Inflammatory macrophage treated with lipopolysaccharide for 1 hour (primary cell): ENCODE results near the gene KCNQ5.

Experiments used
- DNase-seq, 2 donors: peaks; one replicate each; pipeline ENCODE4 v3.0.0-alpha.2; 2020 to 2022

The KCNQ5 gene

DNA sequence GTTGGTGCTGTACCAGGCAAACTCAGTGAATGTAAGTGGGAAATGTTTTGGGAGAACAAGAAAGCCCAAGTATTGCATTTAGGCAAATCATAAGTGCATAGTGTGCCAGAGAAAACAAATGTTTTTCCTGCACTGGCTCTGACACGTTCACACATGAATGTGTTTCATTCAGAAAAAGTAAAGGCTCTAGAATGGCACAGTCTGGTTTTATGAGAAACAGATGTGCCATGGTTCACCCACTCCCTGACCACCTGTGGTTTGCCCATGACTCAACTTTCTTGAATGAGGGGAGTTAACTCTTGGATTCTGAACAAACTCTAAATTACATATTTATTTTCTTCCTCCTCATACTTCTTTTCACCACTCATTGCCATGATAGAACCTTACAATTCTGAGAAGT is 126.9 kb downstream of the KCNQ5 start:
- DNase-seq: no peak

DNA sequence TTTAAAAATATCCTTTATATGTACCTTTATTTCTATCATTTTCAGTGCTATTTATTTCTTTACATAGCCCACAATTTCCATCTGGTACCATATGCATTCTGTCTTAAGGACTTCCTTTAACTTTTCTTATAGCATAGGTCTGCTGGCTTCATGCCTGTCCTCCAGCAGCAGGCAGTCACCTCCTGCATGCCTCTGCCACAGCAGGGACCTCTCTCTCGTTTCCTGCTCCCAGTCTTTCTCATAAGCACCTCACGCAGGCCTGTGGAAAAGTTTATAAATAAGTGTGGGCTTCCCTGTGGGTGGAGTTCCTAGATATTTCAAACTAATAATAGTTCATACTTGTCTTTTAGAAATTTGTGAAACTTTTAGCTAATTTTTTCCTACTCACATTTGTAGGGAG is 133.9 kb downstream of the KCNQ5 start:
- no peak for DNase-seq

DNA sequence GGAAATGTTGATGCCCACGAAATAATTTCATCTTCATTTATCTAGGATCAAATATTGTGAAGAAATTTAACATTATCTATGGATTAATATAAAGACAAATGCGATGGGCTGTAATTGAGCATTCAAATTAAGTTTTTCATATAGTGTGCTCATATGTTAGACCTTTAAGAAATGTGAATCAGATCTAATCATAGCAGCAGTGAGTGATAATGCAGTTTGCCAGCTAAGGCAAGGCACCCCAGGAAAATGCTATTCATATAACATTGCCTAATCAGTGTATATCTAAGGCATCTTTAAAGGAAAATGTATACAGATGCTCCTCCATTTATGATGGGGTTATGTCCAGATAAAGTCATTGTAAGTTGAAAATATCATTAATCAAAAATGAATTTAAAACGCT is 135.2 kb downstream of the KCNQ5 start:
- DNase-seq: no peak

DNA sequence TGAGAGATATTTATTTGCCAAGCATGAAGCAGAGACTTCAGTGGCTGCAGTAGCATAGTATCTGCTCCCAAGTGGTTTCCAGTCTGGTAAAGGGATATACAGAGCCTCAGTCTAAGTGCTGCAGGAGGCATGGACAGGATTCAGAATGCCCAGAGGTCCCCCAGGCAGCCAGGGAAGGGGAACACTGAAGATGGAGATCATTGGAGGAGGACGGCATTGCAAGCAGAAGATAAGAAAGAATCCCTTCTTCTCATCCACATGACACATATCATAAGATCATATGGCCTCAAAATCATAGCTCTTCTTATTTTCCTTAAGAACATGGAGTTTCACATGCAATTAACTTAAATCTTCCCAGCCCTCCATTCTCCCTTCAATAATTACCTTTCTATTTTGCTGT is 136.1 kb downstream of the KCNQ5 start:
- DNase-seq: no peak

DNA sequence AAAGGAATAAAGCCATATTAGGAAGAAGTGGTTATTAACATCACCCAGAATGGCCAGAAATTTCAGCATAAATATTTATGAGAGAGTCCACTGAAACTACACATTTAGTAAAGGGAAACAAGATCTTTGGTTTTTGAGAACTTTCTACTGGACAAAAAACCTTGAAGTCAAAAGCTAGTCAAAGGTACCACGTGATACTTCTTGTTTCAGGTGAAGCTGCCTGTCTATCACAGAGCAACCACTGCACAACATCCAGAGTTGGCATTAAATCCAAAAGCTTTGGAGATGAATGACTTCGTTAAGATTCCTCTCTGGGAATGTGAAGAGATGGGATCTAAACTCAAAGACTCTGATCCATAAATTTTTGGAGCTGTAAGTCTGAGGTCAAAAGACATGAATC is 137.0 kb downstream of the KCNQ5 start:
- no peak for DNase-seq

DNA sequence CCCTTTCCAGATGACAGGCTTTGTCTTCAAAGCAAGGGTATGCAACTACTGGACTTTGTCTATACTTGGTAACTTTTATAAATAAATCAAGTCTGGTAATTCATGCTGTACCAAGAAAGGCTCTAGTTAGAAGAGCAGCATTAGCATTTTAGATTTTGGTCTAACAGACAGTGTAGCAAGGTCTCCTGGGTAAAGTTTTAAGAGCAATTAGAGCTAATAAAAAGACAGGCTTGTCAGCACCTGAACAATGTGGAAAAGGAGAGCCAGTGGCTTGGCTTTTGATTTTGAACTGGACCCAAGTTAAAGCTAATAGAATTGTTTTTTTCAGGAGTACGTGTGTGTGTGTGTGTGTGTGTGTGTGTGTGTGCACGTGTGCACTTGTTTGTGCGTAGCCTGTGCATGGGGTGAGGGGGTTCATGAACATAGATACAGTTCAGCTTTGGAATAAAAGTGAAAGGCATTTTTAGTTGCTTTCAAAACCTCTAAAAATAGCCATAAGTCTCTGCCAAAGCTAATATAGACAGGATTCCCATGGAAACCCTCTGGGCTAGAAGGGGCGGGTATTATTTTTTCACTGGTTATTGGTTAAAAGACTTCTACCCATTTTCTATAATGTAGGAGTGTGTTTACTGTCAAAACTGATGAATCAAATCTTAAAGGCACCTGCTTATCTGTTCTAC is 138.4 kb downstream of the KCNQ5 start:
- no peak for DNase-seq

DNA sequence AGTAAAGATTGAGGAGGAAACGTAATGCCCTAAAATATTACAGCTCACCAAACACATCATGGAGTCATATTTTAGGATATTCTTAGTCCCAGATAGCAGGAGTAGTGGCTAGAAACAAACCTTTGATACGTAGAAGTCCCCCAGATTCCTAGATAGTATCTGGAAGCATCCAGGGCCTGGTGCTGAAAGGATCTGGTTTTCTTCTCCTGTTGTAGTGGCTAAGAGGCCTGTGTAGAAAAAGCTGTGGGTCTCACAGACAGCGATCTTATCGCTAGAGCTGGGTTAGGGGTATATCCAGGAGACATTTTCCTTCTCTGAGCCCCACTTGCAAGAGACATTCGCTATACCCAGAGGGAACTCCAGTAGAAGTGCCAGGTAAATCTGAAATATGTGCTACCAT is 139.9 kb downstream of the KCNQ5 start:
- no peak for DNase-seq

DNA sequence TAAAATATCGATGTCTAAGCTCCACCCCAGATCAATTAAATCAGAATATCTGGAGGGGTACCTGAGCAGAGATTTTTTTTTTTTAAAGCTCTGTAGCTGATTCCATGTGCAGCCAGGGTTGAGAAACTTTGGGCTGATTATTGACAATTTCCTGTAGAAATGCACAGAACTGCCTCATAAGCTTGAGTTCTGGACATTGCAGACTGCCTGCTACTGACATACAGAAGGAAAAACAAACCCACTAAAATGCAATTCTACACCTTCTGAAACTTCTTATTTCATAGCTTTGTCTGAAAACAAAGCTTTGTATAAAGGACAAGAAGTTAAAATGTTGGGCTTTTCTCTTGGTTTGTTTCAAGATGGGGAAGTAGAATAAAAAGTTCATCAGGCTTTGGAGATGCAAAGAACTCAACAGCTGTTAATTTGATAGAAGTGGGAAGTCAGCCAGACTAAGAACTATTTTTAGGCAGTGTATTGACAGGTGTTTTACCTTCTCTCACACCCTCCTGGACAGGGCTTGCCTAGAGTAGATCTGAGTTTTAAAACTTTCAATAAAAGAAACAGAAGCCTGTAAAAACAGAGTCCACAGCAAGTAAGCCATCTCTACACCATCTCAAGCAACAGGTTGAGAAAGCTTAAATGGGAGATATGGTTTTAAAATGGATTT is 147.7 kb downstream of the KCNQ5 start:
- no peak for DNase-seq

DNA sequence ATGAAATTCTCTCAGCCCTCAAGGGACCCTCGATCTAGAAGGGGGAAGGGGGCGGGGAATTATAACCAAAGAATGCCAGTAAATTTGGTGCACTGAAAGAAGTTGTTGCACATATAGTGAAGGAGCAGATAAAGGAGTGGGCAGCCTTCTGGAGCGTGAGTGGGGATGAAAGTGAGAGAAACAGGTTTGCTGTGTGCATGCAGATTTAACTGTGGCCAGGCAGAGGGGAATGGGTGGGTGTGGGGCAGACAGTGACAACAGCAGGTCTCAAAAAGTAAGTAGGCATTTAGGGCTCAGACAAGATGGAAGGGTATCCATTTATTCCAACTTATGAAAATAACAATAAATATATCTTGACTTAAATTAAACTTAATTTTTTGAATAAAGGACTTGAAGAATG is 149.1 kb downstream of the KCNQ5 start:
- DNase-seq: no peak

DNA sequence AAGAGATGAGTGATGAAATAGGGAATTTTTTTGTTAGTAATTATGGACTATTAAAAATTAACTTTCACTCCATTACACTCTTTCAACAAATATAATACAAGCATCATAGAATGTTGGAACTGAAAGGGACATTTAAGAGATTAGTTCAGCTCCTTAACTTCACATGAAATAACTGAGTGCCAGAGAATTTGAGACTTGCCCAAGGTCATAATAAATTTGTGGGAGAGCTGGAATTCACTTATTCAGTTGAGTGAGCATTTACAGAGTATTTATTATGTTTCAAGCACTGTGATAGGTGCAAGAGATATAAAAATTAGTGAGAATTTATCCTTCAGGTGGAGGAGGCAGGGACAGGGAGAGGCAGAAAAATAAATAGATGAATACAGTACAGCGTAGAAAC is 154.6 kb downstream of the KCNQ5 start:
- DNase-seq: no peak

DNA sequence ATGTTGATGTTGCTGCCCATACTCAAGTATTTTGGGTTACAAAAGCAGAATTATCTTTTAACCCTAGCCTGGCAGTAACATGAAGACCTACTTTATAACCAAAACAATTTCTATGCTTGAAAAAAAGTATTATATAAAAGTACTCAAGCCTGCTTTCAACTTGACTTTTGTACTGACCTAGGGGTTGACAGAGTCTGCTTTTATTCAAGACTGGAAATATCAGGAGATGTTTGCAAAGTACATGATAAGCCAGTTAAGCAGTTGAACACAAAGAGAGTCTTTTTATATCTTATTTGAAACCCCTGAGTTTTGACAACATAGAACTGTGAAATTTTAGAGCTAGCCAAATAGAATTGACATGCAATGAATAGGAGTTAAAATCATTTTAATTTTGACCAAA is 159.8 kb downstream of the KCNQ5 start:
- no peak for DNase-seq

DNA sequence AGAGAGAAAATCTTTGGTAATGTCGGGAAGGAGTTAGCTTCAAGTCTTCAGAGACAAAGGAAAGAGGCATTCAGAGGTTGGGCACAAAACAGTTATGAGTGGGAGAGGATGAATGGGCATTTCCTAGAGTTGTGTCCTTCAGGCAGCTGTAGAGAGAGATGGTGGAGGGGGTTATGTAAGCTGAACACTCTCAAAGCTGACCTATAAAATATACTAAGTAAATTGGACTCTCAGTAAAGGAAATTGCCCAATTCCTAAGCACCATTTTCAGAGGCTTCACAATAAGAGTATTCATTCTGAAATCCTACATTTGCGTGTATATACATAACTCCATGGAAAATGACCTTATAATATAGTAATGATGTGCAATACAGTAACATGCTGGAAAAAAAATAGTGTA is 161.2 kb downstream of the KCNQ5 start:
- no peak for DNase-seq

DNA sequence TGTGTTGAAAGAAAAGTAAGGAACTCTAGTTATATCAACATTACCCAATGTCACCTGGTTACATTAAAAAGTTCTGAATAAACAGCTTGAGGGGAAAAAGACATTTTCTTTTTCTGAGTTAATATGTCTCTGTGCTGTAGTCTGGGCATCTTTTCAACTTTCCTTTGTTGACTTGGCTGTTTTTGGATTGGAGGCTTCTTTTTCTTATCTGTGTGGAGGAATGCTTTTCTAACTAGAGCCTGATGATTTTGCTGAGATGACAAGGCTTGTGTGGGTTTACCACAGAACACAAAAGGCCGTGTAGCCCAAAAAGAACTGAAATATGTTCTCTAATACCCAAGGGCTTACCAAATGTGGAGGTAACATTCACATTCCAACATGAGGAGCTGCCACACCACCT is 161.8 kb downstream of the KCNQ5 start:
- DNase-seq: no peak

DNA sequence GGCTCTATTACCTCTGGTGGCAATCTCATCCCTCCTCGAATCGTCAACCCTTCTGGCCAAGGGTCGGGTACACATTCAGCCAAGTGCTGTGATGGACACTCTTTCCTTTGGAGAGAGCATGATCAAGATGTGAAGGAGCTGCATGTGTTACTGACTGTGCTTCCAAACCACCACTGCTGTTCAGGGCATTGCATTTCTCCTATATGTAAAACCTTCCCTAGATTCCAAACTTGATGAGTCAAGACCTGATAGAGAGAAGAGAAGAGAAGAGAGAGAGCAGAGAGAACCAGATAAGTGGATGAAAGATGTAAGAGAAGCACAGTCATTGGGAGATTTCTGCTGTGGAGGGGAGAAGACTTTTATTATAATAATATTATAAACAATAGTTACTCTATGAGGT is 162.2 kb downstream of the KCNQ5 start:
- no peak for DNase-seq

DNA sequence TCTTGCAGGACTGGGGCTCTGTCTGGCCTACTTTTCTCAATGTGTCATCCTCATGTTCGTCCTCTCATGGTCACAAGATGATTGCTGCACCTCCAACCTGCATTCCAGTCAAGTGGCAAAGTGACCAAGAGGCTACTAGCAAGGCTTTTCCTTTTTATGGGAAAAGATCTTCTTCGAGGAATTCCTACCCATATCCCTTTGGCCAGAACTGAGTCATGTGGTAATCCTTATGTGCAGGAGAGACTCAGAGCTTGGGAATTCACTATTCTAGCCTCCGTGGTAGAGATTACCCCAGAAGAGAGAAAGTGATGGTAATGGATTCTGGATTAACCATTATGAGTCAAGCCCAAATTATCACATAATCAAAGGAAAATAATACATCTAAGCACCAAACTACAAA is 162.7 kb downstream of the KCNQ5 start:
- DNase-seq: no peak

DNA sequence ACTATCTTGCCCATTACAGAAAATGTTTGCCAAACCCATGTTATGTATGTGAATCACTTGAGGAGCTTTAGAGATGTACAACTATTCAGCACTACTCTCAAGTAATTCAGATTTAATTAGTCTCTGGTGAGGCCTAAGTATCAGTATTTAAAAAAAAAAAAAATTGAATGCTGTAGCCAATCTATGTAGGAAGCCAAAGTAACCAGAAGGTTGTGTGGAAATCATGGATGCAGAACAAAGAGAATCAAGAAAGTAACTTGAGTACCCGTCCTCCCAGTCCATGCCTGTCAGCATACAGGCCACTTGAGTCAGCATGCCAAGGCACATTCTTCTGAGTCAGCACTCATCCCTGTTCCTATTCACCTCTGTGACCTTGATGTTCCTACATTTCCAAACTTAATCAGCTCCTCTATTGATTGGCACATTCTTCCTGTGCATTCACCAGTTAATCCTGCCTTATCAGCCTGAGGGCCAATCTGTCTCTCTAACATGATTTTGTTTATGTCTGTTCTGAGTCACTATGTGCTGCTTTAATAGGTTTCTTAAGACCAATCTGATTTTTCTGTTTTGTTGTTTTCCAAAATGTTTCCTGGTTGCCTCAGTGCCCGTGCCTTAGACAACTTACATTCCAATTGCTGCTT is 165.6 kb downstream of the KCNQ5 start:
- no peak for DNase-seq

DNA sequence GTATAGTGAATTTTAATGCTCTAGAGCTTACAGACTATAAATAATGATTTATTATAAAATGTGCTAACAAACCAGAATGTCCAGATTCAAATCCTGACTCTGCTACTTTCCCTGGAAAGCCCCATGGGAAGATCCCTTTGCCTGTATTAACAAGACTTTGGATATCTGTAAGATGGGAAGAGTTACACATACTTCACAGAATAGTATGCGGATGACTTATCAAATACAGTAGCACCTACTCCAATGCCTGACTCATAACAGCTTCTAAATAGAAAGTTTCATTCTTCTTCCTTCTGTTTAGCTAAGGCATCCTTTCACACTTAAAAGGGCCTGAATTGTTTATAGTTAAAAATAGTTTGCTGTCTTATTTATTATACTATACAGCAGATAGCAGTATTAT is 166.3 kb downstream of the KCNQ5 start:
- DNase-seq: no peak

DNA sequence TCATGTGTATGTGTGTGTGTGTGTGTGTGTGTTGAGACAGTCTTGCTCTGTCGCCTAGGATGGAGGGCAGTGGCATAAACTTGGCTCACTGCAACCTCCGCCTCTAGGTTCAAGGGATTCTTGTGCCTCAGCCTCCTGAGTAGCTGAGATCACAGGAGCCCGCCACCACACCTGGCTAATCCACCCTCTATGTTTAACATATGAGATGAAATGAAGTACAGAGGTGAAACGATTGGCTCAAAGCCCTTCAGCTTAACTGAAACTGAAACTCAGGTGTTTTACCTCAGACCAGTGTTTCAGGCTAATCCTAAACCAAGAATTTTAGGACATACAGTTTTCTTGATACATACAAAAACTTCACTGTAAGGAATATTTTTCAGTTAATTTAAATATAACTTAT is 167.3 kb downstream of the KCNQ5 start:
- DNase-seq: no peak

DNA sequence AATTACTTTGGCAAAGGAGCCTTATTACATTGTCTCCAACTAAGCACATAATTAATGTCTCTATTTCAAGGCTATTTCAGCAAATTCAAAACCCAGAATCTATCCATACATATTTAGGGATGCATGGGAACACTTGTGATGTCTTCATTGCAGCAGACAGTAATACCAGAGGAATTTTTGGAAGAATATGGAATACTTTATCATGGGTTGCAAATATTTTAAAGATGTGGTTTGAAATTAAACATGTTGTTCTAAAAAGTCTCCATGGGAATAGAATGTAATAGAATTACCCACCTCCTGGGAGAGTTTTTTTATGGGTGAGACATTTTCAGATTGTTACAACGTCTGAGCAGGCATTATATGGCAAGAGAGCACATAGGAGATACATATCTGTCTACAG is 170.8 kb downstream of the KCNQ5 start:
- no peak for DNase-seq

DNA sequence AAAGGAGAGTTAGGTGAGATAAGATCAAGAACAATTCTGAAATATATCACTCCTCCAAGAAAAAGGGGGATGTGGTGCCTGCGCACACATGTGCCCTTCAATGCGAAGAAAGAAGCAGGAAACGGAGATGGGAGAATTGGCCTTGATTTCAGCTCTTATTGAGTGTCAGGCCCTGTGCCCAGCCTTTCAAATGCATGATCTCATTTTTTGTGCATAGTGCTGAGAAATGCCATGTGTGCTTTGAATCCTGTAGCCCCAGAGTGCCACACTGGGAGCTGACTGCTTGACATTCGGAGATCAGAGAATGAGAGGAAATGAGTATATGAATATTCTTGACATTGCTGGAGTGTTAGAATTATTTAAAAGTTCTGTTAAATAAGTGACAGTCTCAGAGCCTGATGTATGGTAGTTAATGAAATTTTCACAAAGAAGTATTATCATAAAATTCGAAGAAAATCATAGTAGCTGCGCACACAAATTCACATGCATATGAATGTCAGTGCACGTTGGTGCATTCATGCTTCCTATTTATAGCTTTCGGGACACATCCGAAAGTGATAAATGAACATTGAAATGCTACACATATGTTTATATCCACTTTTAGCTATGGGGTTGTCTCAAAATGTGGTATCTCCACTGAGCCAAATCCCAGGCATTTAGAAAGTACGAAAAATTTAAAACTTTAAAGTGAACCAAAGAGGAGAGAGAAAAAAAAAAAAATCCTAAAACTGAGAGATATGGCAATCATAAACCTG is 172.0 kb downstream of the KCNQ5 start:
- DNase-seq: no peak

DNA sequence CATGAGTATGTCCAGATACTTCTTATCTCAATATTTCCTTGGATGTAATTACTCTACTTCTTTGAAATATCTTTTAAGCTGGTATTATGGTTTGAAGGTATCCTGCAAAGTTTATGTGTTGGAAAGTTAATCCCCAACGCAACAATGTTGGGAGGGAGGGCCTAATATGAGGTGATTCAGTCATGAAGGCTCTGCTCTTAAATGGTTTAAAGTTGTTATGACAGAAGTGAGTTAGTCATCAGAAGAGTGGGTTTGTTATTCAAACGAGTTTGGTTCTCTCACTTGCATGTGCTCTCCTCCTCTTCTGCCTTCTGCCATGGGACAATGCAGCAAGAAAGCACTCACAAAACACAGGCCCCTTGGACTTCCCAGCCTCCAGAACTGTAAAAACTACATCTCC is 176.3 kb downstream of the KCNQ5 start:
- peak in 1 of 2 donors; percentile 5 for DNase-seq

DNA sequence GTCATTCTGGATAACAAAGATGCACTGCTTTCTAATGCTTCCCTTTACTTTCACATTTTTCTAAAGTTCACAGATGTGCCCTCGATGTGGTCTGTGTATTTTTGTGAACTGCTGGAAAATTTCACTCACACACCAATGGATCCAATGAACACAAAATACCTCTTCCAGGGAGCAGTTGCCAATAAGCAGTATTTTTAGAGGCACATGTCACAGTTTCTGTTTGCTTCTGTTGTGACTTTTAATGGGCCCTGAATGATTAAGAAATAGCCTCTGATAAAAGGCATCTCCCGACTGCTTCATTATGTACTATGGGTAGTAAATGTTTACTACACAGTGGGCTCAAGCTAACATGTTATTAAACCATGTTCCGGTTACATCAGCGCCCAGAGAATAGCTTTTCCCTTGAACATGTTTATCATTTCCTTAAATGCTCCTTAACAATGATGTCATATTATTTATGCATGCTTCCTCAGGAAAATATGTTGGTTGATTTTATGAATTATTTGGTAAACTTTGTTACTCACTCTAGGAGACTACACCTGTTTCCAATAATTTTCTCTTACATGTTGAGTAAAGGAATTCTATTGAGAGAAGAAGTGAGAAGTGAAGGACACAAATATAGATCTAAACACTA is 188.0 kb downstream of the KCNQ5 start:
- DNase-seq: no peak

DNA sequence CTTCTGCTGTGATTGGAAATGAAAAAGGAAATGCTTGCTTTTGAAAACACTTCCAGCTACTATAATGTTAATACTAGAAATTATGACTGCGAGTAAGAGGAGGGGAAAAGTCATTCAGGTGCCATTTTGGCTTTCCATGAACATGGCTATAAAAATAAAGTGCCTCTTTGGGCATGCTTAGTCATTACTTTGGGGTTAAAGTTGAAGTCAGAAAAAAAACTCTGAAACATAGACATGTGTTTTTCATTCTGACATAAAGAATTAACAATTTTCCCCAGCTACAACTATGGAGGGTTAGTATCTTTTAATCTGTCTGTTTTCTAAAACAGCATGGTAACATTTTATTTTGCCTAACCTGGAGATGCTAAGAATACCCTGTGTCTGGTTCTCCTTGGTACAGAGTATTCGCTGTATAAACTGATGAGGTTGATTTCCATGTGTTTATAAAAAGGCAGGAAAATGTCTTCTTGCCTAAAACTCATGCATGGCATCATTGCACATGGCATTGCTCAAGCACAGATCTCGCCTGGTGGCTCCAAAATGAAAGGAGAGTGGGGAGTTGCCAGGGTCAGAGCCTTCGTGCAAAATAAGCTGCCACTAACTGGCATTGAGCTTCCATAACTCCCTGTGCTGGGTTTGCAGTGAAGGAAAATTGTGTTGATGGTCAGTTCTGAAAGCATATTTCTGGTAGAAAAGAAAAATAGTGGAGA is 188.9 kb downstream of the KCNQ5 start:
- DNase-seq: no peak
